ENCODE measurements around the gene HSPG2. TPM values are rescaled to one million over a fixed set of nuclear protein-coding genes. Genes with fewer than 3 reads are reported as not detected.
"Not testable (repeated sequence)": the region's sequence is repeated elsewhere in the genome, so short reads cannot be mapped to it uniquely, and the experiment has no call there.

Gene HSPG2
- total RNA-seq, 1 donor from 2014 or later = 179 TPM

GRCh38 chr1:21781815-21782348 is 155.2 kb downstream of the HSPG2 start:
- Histone ChIP-seq H3K27ac (peak overlapping the region; percentile 99), H3K9me3 (no peaks in the 10 kb centered on the region), H3K36me3 (no peaks in the 10 kb centered on the region), H3K4me1 (peaks cover 29% of the 10 kb centered on the region), H3K4me3 (peak overlapping the region; percentile 71 to 77), H3K27me3 (no peaks in the 10 kb centered on the region)
- no peak for TF ChIP-seq POLR2A (IDR thresholded peaks at IDR 0.05)
- no peak for TF ChIP-seq CTCF (IDR thresholded peaks at IDR 0.05)
- no peak for TF ChIP-seq POLR2AphosphoS5 (IDR thresholded peaks at IDR 0.05; ENCODE audit: insufficient read depth in 1 of 2, low read depth in 1 of 2)
- intact Hi-C loops (cut with DNase I) = no loop called here
- DNase-seq (ENCODE audit: extremely low spot score in 2 of 2) = no peak

- H3K4me1 ChIP-seq = peaks cover 33% of the 10 kb centered on the region
- H3K27me3 ChIP-seq = no peaks in the 10 kb centered on the region
- TF ChIP-seq POLR2A (IDR thresholded peaks at IDR 0.05) (no peak), CTCF (IDR thresholded peaks at IDR 0.05) (no peak), POLR2AphosphoS5 (IDR thresholded peaks at IDR 0.05; ENCODE audit: insufficient read depth in 1 of 2, low read depth in 1 of 2) (no peak)
- intact Hi-C loops (cut with DNase I) = no loop called here
- DNase-seq (ENCODE audit: extremely low spot score in 2 of 2) = no peak
- H3K27ac ChIP-seq = no peak overlapping the region
- H3K4me3 ChIP-seq = no peak overlapping the region
- H3K9me3 ChIP-seq = no peaks in the 10 kb centered on the region
- H3K36me3 ChIP-seq = no peaks in the 10 kb centered on the region
Observed at GRCh38 chr1:21779613-21780521, 157.2 kb downstream of the HSPG2 start.

- no peak overlapping the region for H3K27ac ChIP-seq
- DNase-seq (ENCODE audit: extremely low spot score in 2 of 2) = no peak
- TF ChIP-seq POLR2AphosphoS5 (IDR thresholded peaks at IDR 0.05; ENCODE audit: insufficient read depth in 1 of 2, low read depth in 1 of 2) (no peak), CTCF (IDR thresholded peaks at IDR 0.05) (no peak), POLR2A (IDR thresholded peaks at IDR 0.05) (no peak)
- H3K9me3 ChIP-seq = no peaks in the 10 kb centered on the region
- intact Hi-C loops (cut with DNase I) = no loop called here
- H3K4me3 ChIP-seq = no peak overlapping the region
- H3K36me3 ChIP-seq = no peaks in the 10 kb centered on the region
- peaks cover 32% of the 10 kb centered on the region for H3K4me1 ChIP-seq
- no peaks in the 10 kb centered on the region for H3K27me3 ChIP-seq
Observed at GRCh38 chr1:21778405-21778727, 158.7 kb downstream of the HSPG2 start.

- H3K9me3 ChIP-seq; H3K27me3 ChIP-seq; intact Hi-C loops (cut with DNase I); H3K4me3 ChIP-seq; H3K27ac ChIP-seq; H3K36me3 ChIP-seq; DNase-seq (ENCODE audit: extremely low spot score in 2 of 2): not testable (repeated sequence)
- peaks cover 35% of the 10 kb centered on the region for H3K4me1 ChIP-seq
Observed at GRCh38 chr1:21776925-21777324, 160.2 kb downstream of the HSPG2 start.

GRCh38 chr1:21775985-21776562 is 161.0 kb downstream of the HSPG2 start:
- H3K4me3 ChIP-seq = no peak overlapping the region
- TF ChIP-seq POLR2A (IDR thresholded peaks at IDR 0.05) (no peak), CTCF (IDR thresholded peaks at IDR 0.05) (no peak), POLR2AphosphoS5 (IDR thresholded peaks at IDR 0.05; ENCODE audit: insufficient read depth in 1 of 2, low read depth in 1 of 2) (no peak)
- H3K36me3 ChIP-seq = no peaks in the 10 kb centered on the region
- H3K9me3 ChIP-seq = no peaks in the 10 kb centered on the region
- no peaks in the 10 kb centered on the region for H3K27me3 ChIP-seq
- peaks cover 28% of the 10 kb centered on the region for H3K4me1 ChIP-seq
- intact Hi-C loops (cut with DNase I) = no loop called here
- no peak for DNase-seq (ENCODE audit: extremely low spot score in 2 of 2)
- no peak overlapping the region for H3K27ac ChIP-seq
